IMR-90 (cell line): ENCODE results near the gene IMMT.

Source experiments
- MAZ ChIP-seq: IDR thresholded peaks from 2 replicates; pipeline ENCODE4 v1.6.1; 2012; ENCODE audit warnings: low read depth, mild to moderate bottlenecking, low read length, improper control_type of control experiment, moderate library complexity, borderline replicate concordance
- MXI1 ChIP-seq: IDR thresholded peaks from 2 replicates; pipeline ENCODE4 v1.6.1; 2012; ENCODE audit warnings: low read depth, mild to moderate bottlenecking, low read length, moderate library complexity, borderline replicate concordance
- POLR2A ChIP-seq: IDR thresholded peaks from 2 replicates; pipeline ENCODE4 v1.6.1; 2012; ENCODE audit warnings: mild to moderate bottlenecking, low read depth, low read length
- TF ChIP-seq, protein P1 (sequence below): fragments of 150-350 bp; IDR thresholded peaks from 2 replicates; pipeline ENCODE4 v1.6.1; 2017; ENCODE audit warnings: mild to moderate bottlenecking, antibody characterized with exemption, low read length, low read depth

DNA sequence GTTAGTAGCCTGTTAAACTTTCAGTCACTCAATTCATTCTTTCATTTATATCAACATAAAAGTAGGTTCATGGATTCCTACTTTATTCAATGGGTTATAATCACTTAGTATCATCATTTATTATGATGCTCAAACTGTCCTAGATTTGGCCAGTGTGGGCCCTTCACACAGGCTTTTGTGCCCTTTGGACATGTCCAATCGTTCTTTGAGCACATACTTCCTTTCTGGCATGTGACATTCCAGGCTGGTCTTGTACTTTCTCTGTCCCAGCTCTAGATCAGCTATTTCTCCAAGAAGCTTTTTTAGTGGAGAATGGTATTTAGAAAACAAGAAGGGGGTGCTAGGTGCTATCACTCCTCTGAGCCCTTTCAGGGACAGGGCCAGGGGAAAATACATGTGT is 101.0 kb downstream of the IMMT start:
- no peak for TF ChIP-seq MXI1
- TF ChIP-seq POLR2A, result no peak
- TF ChIP-seq, protein P1, sequence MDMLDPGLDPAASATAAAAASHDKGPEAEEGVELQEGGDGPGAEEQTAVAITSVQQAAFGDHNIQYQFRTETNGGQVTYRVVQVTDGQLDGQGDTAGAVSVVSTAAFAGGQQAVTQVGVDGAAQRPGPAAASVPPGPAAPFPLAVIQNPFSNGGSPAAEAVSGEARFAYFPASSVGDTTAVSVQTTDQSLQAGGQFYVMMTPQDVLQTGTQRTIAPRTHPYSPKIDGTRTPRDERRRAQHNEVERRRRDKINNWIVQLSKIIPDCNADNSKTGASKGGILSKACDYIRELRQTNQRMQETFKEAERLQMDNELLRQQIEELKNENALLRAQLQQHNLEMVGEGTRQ, result no peak
- no peak for TF ChIP-seq MAZ
